Glutamatergic neuron (in vitro differentiated cells): ENCODE results near the gene SYNJ2. TPM values are rescaled to one million over a fixed set of nuclear protein-coding genes. Genes with fewer than 3 reads are reported as not detected.

Experiments used
- DNase-seq: peaks from one replicate; pipeline ENCODE4 v3.0.0; 2022
- H3K27ac Mint-ChIP-seq: one replicate; pipeline ENCODE4 v1.8.0; 2020; ENCODE audit warnings: mild to moderate bottlenecking, mixed read lengths, inconsistent platforms; ENCODE audit not compliant: unreplicated experiment
- H3K27me3 Mint-ChIP-seq: one replicate; pipeline ENCODE4 v1.8.0; 2020; ENCODE audit warnings: mild to moderate bottlenecking, moderate library complexity, mixed read lengths, inconsistent platforms; ENCODE audit not compliant: unreplicated experiment
- H3K36me3 Mint-ChIP-seq: one replicate; pipeline ENCODE4 v1.8.0; 2020; ENCODE audit warnings: mild to moderate bottlenecking, mixed read lengths, inconsistent platforms; ENCODE audit not compliant: unreplicated experiment
- H3K4me1 Mint-ChIP-seq: one replicate; pipeline ENCODE4 v1.8.0; 2020; ENCODE audit warnings: mild to moderate bottlenecking, low read depth, mixed read lengths, inconsistent platforms; ENCODE audit not compliant: unreplicated experiment
- H3K4me3 Mint-ChIP-seq: one replicate; pipeline ENCODE4 v1.8.0; 2020; ENCODE audit warnings: mild to moderate bottlenecking, mixed read lengths, inconsistent platforms; ENCODE audit not compliant: unreplicated experiment
- H3K9me3 Mint-ChIP-seq: one replicate; pipeline ENCODE4 v1.8.0; 2020; ENCODE audit warnings: mild to moderate bottlenecking, moderate library complexity, mixed read lengths, inconsistent platforms; ENCODE audit not compliant: unreplicated experiment
- CTCF ChIP-seq: fragments of 200-600 bp; sonication (generic); IDR thresholded peaks from one replicate; pipeline ENCODE4 v1.5.0; 2021; ENCODE audit not compliant: partially characterized antibody, unreplicated experiment
- total RNA-seq: library from RNA; stranded (reverse); fragmentation: NEBNext Ultra II Directional; extraction: Animal tissue kit (Norgen Biotek cat#: 25700); gene quantifications from one replicate; pipeline ENCODE4 v1.2.1, GENCODE V29; 2021; ENCODE audit not compliant: unreplicated experiment

SYNJ2 gene
- total RNA-seq, 1 donor from 2014 or later: 2.4 TPM

DNA sequence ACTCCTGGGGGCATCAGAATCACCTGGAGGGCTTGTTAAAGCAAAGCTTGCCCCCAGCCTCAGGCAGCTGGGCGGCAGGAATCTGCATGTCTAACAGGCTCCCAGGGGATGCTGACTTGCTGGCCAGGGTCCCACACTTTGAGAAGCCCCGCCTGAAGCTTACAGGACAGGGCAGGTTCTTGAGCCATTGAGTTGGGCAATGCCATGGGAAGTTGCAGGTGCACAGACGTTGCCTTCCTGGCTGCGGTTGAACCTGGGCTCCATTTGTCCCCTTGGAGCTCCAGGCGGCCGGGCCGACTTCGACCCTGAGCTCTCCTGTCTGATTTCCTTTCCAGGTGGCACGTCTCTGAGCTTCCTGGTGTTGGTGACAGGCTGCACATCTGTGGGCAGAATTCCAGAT, 46.8 kb downstream of the SYNJ2 start:
- Mint-ChIP-seq H3K9me3 (peaks cover 9% of the 10 kb centered on the region), H3K36me3 (no peaks in the 10 kb centered on the region), H3K27ac (no peak overlapping the region), H3K4me1 (peaks cover 34% of the 10 kb centered on the region), H3K27me3 (peaks cover 11% of the 10 kb centered on the region), H3K4me3 (no peak overlapping the region)
- no peak for DNase-seq
- TF ChIP-seq CTCF: no peak

DNA sequence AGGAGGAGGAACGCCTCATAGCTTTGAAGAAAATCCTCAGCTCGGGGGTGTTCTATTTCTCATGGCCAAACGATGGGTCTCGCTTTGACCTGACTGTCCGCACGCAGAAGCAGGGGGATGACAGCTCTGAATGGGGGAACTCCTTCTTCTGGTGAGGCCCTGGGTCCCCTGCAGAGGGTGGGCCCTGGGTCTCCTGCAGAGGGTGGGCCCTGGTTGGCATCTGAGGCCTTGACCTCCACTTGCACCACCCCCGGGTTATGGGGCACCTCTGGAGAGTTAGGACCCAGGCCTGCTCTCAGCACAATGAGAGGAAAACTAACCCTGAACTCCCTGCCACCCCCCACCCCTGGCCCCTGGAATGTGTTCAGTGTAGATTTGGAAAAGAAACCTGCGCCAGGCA, 47.2 kb downstream of the SYNJ2 start:
- Mint-ChIP-seq H3K27ac (no peak overlapping the region), H3K27me3 (peaks cover 11% of the 10 kb centered on the region), H3K9me3 (peaks cover 9% of the 10 kb centered on the region), H3K4me1 (peaks cover 39% of the 10 kb centered on the region), H3K4me3 (no peak overlapping the region), H3K36me3 (no peaks in the 10 kb centered on the region)
- no peak for DNase-seq
- no peak for TF ChIP-seq CTCF

GRCh38 chr6:158029668-158030230, 48.1 kb downstream of the SYNJ2 start:
- Mint-ChIP-seq H3K4me1 (peaks cover 40% of the 10 kb centered on the region), H3K4me3 (no peak overlapping the region), H3K9me3 (peaks cover 9% of the 10 kb centered on the region), H3K27ac (no peak overlapping the region), H3K36me3 (no peaks in the 10 kb centered on the region), H3K27me3 (peaks cover 11% of the 10 kb centered on the region)
- no peak for DNase-seq
- TF ChIP-seq CTCF: no peak

GRCh38 chr6:158030380-158031300, 49.0 kb downstream of the SYNJ2 start:
- H3K4me1 Mint-ChIP-seq: peaks cover 40% of the 10 kb centered on the region
- peaks cover 9% of the 10 kb centered on the region for H3K9me3 Mint-ChIP-seq
- no peak for DNase-seq
- H3K27me3 Mint-ChIP-seq: peaks cover 11% of the 10 kb centered on the region
- TF ChIP-seq CTCF: no peak
- H3K4me3 Mint-ChIP-seq: peak overlapping the region; percentile 87
- H3K36me3 Mint-ChIP-seq: peaks cover 4% of the 10 kb centered on the region
- H3K27ac Mint-ChIP-seq: peak overlapping the region; percentile 98
